Left ventricle myocardium inferior (tissue), 1 donor: ENCODE data around the gene KRTAP4-7. TPM values are rescaled to one million over a fixed set of nuclear protein-coding genes. Genes with fewer than 3 reads are reported as not detected.
"Not testable (repeated sequence)": the region's sequence is repeated elsewhere in the genome, so short reads cannot be mapped to it uniquely, and the experiment has no call there.

Experiments
- DNase-seq: peaks from one replicate; pipeline ENCODE4 v3.0.0-alpha.2; 2020
- H3K27ac ChIP-seq: fragments of 200-600 bp; replicated peaks from 2 replicates; pipeline ENCODE4 v1.8.0; 2021
- H3K27me3 ChIP-seq: fragments of 200-600 bp; 2 replicates; pipeline ENCODE4 v1.8.0; 2021; ENCODE audit warnings: low read depth
- H3K36me3 ChIP-seq: fragments of 200-600 bp; 2 replicates; pipeline ENCODE4 v1.8.0; 2021
- H3K4me1 ChIP-seq: fragments of 200-600 bp; 2 replicates; pipeline ENCODE4 v1.8.0; 2021
- H3K4me3 ChIP-seq: fragments of 200-600 bp; 2 replicates; pipeline ENCODE4 v1.8.0; 2021; ENCODE audit warnings: mild to moderate bottlenecking, moderate library complexity
- H3K9me3 ChIP-seq: fragments of 200-600 bp; replicated peaks from 2 replicates; pipeline ENCODE4 v1.8.0; 2021
- intact Hi-C: fragments of 100-400 bp; cut with micrococcal nuclease; formaldehyde crosslinking; loops from one replicate; pipeline ENCODE4 v1.11.0; 2022
- total RNA-seq: library from RNA; stranded (reverse); fragmentation: NEBNext Ultra II Directional; extraction: Animal tissue kit (Norgen Biotek cat#: 25700); gene quantifications from one replicate; pipeline ENCODE4 v1.2.1, GENCODE V29; 2021
- TF ChIP-seq, protein P1 (sequence below): fragments of 200-600 bp; IDR thresholded peaks from 2 replicates; pipeline ENCODE4 v1.8.0; 2021; ENCODE audit warnings: antibody characterized with exemption, mild to moderate bottlenecking, borderline replicate concordance
- donor health status: DM: no; HTN: yes; CAD: no; lungs with severe emphysema.

The KRTAP4-7 gene
- total RNA-seq, 1 donor from 2014 or later = not detected

DNA sequence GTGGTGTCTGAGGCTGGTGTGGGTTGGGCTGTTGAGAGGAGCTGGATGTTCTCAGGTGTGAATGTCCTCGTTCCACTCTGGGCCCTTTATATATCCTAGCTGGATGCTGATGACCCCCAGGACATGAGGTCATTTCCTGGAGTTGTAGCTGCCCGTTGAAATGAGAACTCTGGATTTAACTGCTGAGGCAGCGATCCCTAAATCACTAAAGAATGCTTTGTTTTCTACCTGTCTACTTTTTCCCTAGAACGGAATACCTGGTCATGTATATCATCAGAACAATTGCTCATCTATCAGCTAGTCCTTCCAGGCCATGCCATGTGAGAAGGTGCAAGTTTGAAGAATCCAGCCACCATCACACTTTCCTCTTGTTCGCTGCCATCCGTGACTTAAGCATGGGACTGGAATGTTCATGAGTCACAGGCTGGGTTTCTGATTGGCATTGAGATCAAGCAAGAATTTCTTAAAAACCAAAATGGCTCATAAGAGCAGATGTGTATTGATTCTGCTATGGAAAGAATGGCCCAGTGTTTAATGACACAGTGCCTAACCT lies 23.8 kb upstream of the KRTAP4-7 start, which contains the start of gene KRTAP2-3:
TSS of gene KRTAP2-3 (minus strand) at position 63 of the 553 bp plus-strand sequence. CDS start 64 bp downstream, outside the sequence.
- Histone ChIP-seq H3K4me1 (no peaks in the 10 kb centered on the region), H3K9me3 (peaks cover 8% of the 10 kb centered on the region), H3K27me3 (peaks cover 97% of the 10 kb centered on the region), H3K36me3 (no peaks in the 10 kb centered on the region), H3K4me3 (no peak within 1 kb of the TSS), H3K27ac (no peak within 1 kb of the TSS)
- DNase-seq = no peak
- intact Hi-C loops = no loop called here
- TF ChIP-seq, protein P1, sequence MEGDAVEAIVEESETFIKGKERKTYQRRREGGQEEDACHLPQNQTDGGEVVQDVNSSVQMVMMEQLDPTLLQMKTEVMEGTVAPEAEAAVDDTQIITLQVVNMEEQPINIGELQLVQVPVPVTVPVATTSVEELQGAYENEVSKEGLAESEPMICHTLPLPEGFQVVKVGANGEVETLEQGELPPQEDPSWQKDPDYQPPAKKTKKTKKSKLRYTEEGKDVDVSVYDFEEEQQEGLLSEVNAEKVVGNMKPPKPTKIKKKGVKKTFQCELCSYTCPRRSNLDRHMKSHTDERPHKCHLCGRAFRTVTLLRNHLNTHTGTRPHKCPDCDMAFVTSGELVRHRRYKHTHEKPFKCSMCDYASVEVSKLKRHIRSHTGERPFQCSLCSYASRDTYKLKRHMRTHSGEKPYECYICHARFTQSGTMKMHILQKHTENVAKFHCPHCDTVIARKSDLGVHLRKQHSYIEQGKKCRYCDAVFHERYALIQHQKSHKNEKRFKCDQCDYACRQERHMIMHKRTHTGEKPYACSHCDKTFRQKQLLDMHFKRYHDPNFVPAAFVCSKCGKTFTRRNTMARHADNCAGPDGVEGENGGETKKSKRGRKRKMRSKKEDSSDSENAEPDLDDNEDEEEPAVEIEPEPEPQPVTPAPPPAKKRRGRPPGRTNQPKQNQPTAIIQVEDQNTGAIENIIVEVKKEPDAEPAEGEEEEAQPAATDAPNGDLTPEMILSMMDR = no peak

DNA sequence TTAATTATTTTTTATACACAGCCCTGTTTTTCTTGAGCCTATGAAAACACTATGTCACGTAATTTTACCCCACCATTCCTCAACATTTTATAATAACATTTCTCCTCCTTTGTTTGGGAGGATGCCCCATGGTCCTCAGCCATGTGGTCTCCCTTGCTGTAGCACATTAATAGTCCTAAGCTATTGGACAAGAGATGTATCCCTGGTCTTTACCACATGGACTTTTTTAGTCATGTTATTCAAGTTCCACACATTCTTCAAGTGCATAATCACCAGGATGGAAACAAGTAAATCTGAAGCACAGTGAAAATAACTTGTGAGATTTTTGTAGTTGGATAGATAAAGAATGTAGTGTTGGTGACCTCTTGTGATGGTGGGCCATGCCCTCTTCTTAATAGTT lies 22.0 kb upstream of the KRTAP4-7 start:
- H3K4me3 ChIP-seq = no peak overlapping the region
- peaks cover 8% of the 10 kb centered on the region for H3K9me3 ChIP-seq
- H3K27ac ChIP-seq = no peak overlapping the region
- TF ChIP-seq, protein P1 = no peak
- H3K36me3 ChIP-seq = no peaks in the 10 kb centered on the region
- peaks cover 92% of the 10 kb centered on the region for H3K27me3 ChIP-seq
- no peaks in the 10 kb centered on the region for H3K4me1 ChIP-seq
- DNase-seq = no peak
- intact Hi-C loops = no loop called here

DNA sequence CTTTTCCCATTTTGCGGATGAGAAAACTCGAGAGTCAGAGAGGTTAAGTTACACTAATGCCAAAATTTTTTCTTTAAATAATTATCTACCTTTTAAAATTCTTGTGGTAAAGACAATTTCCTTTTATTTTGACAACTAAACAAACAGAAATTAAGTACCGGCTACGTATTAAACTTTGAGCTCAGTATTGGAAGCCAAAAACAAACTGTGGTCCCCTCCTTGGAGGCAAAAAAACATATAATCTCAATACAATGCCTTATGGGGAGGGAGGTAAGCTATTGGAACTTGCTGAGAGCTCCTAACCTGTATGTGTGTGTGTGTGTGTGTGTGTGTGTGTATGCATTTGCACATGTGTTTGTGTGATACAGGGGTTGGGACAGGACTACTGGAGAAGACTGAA lies 20.5 kb upstream of the KRTAP4-7 start:
- intact Hi-C loops = no loop called here
- H3K9me3 ChIP-seq = no peaks in the 10 kb centered on the region
- H3K4me1 ChIP-seq = no peaks in the 10 kb centered on the region

DNA sequence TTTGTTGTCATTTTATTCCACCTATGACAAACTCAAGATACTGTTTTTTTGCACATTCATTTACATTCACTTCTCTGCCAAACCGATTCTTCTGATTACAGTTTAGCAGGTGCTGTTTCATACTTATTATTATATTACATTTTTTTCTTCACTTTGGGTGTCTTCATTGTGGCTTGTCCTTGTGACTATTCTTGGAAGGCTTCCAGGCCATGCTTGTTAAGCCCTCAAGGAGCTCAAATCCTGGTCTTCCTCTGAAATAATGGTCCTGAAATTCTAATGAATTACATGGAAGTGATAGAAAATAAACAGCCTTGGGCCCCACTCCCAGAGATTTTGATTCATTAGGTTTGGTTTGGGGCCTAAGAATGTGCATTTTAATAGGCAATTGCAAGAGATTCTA lies 19.6 kb upstream of the KRTAP4-7 start:
- H3K27ac ChIP-seq = no peak overlapping the region
- H3K9me3 ChIP-seq = no peaks in the 10 kb centered on the region
- TF ChIP-seq, protein P1 = no peak
- no peak for DNase-seq
- H3K27me3 ChIP-seq = peaks cover 68% of the 10 kb centered on the region
- H3K36me3 ChIP-seq = no peaks in the 10 kb centered on the region
- intact Hi-C loops = no loop called here
- no peak overlapping the region for H3K4me3 ChIP-seq
- H3K4me1 ChIP-seq = no peaks in the 10 kb centered on the region

More for the DNA sequence above, 20.5 kb upstream of the KRTAP4-7 start:
- Histone ChIP-seq H3K27me3 (peaks cover 77% of the 10 kb centered on the region), H3K36me3 (no peaks in the 10 kb centered on the region), H3K4me3 (no peak overlapping the region), H3K27ac (no peak overlapping the region)
- TF ChIP-seq, protein P1 = no peak
- no peak for DNase-seq

DNA sequence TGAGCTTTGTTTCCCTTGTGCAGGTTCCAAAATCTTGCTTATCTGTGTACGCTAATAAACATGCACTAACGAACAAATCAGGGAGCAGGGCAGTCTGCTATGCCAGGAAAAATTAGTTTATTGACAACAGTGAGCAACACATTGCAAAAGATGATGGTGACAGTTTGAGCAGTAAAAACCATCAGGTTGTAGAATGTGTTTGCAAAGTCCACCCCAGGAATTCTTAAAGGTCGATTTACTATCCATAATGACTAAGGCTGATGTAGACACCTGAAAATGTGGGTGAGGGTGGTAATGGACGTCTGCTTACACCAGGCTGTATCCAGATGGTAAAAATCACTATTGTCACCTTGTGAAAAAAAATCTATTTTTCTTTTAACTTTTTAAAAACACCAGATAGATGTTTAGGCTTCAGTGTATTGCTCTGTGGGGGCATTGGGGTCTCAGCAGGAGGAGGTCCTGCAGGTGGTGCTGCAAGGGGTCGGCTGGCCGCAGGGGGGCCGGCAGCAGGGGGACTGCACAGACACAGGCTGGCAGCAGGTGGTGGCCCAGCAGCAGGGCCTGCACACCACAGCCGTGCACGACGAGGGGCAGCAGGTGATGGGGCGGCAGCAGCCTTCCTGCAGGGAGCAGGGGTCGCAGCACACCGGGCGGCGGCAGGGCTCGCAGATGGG lies 18.8 kb upstream of the KRTAP4-7 start:
- H3K4me3 ChIP-seq, H3K27ac ChIP-seq, DNase-seq, H3K36me3 ChIP-seq, intact Hi-C loops, H3K9me3 ChIP-seq, H3K4me1 ChIP-seq: not testable (repeated sequence)
- peaks cover 65% of the 10 kb centered on the region for H3K27me3 ChIP-seq

DNA sequence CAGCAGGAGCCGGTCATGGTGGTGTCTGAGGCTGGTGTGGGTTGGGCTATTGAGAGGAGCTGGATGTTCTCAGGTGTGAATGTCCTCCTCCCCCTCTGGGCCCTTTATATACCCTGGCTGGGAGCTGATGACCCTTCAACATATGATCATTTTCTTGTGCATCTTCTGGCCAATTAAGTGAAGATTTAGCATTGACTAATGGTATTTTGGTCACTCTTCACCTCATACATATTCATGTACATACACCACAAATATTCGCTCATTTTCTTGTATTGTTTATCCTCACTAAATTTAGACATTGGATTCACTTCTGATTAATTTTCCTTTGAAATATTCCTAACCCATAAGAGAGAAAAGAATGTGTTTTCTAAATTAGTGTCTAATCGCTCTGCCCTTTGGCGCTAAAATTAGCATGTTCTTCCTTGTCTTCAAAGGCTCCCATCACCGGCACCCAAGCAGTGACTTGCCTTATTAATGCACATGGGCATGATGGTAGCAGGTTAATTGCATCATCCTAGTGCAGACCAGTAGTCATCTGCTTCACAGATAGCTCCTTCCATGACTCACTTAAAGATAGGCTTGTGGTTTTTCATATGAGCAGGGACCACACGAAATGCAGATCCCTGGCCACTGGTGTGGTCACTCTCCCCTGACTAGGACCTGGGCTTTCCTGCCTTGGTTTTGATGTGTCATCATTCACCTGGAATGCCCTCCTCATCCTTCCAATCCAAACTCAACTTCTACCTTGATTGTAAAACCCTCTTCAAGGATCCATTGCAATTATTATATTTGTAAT lies 17.9 kb upstream of the KRTAP4-7 start, which contains the start of gene KRTAP2-4:
TSS of gene KRTAP2-4 (minus strand) at position 51 of the 796 bp plus-strand sequence. CDS start at position 17, 34 bp downstream.
- Histone ChIP-seq H3K4me3 (no peak within 1 kb of the TSS), H3K27me3 (peaks cover 56% of the 10 kb centered on the region), H3K36me3 (no peaks in the 10 kb centered on the region), H3K27ac (no peak within 1 kb of the TSS), H3K4me1 (no peaks in the 10 kb centered on the region), H3K9me3 (no peaks in the 10 kb centered on the region)
- intact Hi-C loops = no loop called here
- DNase-seq = no peak
- TF ChIP-seq, protein P1 = no peak
